Measurements from ENCODE around the gene ITFG2.

Gene ITFG2

GRCh38 chr12:2832550-2833127 lies 20.2 kb downstream of the ITFG2 start:
- no peak for DNase-seq (ENCODE audit: low read depth in 2 of 2)

- DNase-seq (ENCODE audit: low read depth in 2 of 2) = no peak
Measured at GRCh38 chr12:2833327-2833726, 20.9 kb downstream of the ITFG2 start.

GRCh38 chr12:2833810-2834209 lies 21.3 kb downstream of the ITFG2 start:
- DNase-seq (ENCODE audit: low read depth in 2 of 2) = no peak

- DNase-seq (ENCODE audit: low read depth in 2 of 2) = no peak
Measured at GRCh38 chr12:2834581-2835491, 22.4 kb downstream of the ITFG2 start, which contains the start of gene NRIP2. TSS of gene NRIP2 (minus strand) at chr12:2835035. CDS start at chr12:2834983, 52 bp downstream.

- no peak for DNase-seq (ENCODE audit: low read depth in 2 of 2)
Measured at GRCh38 chr12:2835691-2836403, 23.4 kb downstream of the ITFG2 start.

GRCh38 chr12:2836574-2836973 lies 24.1 kb downstream of the ITFG2 start:
- DNase-seq (ENCODE audit: low read depth in 2 of 2) = no peak

- DNase-seq (ENCODE audit: low read depth in 2 of 2) = no peak
Measured at GRCh38 chr12:2841056-2841650, 28.7 kb downstream of the ITFG2 start.

- no peak for DNase-seq (ENCODE audit: low read depth in 2 of 2)
Measured at GRCh38 chr12:2842948-2843347, 30.5 kb downstream of the ITFG2 start.

- DNase-seq (ENCODE audit: low read depth in 2 of 2) = no peak
Measured at GRCh38 chr12:2844786-2845185, 32.3 kb downstream of the ITFG2 start.

GRCh38 chr12:2845280-2845679 lies 32.8 kb downstream of the ITFG2 start:
- DNase-seq (ENCODE audit: low read depth in 2 of 2) = no peak

- DNase-seq (ENCODE audit: low read depth in 2 of 2) = no peak
Measured at GRCh38 chr12:2851931-2852330, 39.5 kb downstream of the ITFG2 start.

GRCh38 chr12:2853626-2854025 lies 41.2 kb downstream of the ITFG2 start:
- peak in 1 of 2 experiments; percentile 57 for DNase-seq (ENCODE audit: low read depth in 2 of 2)

- no peak for DNase-seq (ENCODE audit: low read depth in 2 of 2)
Measured at GRCh38 chr12:2854669-2855453, 42.4 kb downstream of the ITFG2 start.

GRCh38 chr12:2855546-2855945 lies 43.1 kb downstream of the ITFG2 start:
- no peak for DNase-seq (ENCODE audit: low read depth in 2 of 2)

GRCh38 chr12:2856051-2856450 lies 43.6 kb downstream of the ITFG2 start:
- DNase-seq (ENCODE audit: low read depth in 2 of 2) = no peak

GRCh38 chr12:2857021-2857431 lies 44.6 kb downstream of the ITFG2 start, which contains the start of gene TEX52:
TSS of gene TEX52 (minus strand) at chr12:2857039. CDS start at chr12:2857026, 13 bp downstream.
- no peak for DNase-seq (ENCODE audit: low read depth in 2 of 2)

- DNase-seq (ENCODE audit: low read depth in 2 of 2) = no peak
Measured at GRCh38 chr12:2857576-2857975, 45.1 kb downstream of the ITFG2 start.

GRCh38 chr12:2858334-2858733 lies 45.9 kb downstream of the ITFG2 start:
- no peak for DNase-seq (ENCODE audit: low read depth in 2 of 2)

- no peak for DNase-seq (ENCODE audit: low read depth in 2 of 2)
Measured at GRCh38 chr12:2858944-2859421, 46.5 kb downstream of the ITFG2 start.

GRCh38 chr12:2860170-2860569 lies 47.7 kb downstream of the ITFG2 start:
- DNase-seq (ENCODE audit: low read depth in 2 of 2) = no peak

GRCh38 chr12:2862876-2863275 lies 50.4 kb downstream of the ITFG2 start:
- no peak for DNase-seq (ENCODE audit: low read depth in 2 of 2)

All from stimulated activated CD4-positive, alpha-beta T cell treated with anti-CD3 and anti-CD28 coated beads, Interleukin-12 subunit alpha, Interleukin-12 subunit beta, amount 100 ng/mL, for 24 hours (primary cell).